Ramos (cell line): ENCODE data around the gene KATNB1.

ENCODE experiments used
- in situ Hi-C: fragments of 300-500 bp; cut with MboI; formaldehyde crosslinking; loops from one replicate; pipeline ENCODE4 v1.14.3; 2022; ENCODE audit warnings: low sequenced_read_pairs; ENCODE audit not compliant: unreplicated experiment

KATNB1 gene

GRCh38 chr16:57802341-57803133 lies 67.0 kb downstream of the KATNB1 start, which contains the start of gene KIFC3:
Gene KIFC3 (minus strand): TSS chr16:57802491. CDS start chr16:57798243, 4,248 bp downstream.
- in situ Hi-C loops, result no loop called here

GRCh38 chr16:57803134-57803990 lies 67.8 kb downstream of the KATNB1 start:
- in situ Hi-C loops, result no loop called here

GRCh38 chr16:57804111-57804837 lies 68.7 kb downstream of the KATNB1 start:
- in situ Hi-C loops, result no loop called here

GRCh38 chr16:57805176-57805575 lies 69.6 kb downstream of the KATNB1 start:
- in situ Hi-C loops, result no loop called here
